ENCODE results near the gene UNC5B.

Gene UNC5B

DNA sequence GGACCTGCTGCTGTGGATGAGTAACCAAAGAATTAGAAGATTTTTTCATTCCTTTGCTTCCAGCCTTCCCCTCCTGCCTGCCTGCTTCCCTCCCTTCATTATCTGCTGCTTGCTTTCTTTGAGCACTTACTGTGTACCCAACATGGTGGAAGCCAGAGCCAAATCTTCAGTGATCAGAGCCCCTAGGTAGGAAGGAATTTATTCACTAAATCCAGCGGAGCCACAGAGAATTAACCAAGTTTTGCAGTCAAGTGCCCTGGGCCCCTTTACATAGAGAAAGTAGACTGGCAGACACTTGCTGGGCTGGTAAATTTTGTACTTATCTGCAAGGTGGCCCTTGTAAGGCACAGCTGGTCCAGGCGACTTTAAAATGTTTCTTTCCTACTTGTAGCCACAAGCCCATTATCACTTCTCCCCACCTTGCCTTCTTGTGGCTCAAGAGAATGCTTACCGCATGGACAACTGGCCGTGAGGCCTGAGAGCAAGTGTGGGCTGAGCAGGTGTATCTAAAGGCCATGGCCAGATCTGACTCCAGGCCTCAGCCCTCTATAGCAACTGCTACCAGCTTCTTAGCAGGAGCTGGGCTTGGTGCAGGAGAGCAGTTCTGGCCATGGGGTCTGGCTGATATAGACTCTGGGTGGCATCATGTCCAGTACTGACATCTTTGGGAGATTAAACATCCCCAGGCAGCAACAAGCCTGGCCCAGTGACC lies 11.1 kb downstream of the UNC5B start:
- no peak for DNase-seq (ENCODE audit: low read depth)

DNA sequence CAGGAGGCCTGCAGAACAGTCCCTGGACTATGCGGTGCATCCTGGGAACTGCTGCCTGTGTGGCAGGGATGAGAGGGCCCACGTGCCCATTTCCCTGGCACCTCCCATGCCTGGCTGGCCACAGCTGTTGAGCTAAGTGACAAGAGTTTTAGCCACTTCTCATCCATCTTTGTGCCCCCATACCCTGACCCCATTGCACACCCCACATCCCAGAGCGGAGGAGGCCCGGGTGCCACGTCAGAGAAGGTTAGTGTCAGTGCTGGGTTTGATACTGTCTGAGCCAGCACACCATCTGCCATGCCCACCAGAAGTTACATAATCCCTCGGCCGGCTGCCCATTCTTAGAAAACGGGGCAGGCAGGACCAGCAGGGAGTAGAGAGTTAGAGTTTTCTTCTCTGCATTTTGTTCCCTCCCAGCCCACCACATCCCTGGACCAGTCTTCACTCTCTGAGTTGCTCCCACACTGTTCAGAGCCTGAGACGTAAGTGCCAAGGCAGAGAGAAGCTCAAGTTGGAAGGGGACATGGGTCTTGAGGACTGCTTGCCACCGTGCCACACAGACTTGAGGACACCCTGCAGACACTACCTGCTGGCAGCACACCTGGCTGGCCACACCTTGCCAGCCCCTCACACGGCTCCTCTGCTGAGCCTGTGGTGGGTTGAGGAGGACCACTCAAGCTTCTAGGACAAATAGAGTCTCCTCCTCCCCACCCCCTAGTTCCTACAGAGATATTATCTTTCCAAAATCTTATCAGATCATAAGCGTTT lies 13.1 kb downstream of the UNC5B start:
- no peak for DNase-seq (ENCODE audit: low read depth)

GRCh38 chr10:71228875-71229675 lies 16.7 kb downstream of the UNC5B start:
- DNase-seq (ENCODE audit: low read depth) = no peak

DNA sequence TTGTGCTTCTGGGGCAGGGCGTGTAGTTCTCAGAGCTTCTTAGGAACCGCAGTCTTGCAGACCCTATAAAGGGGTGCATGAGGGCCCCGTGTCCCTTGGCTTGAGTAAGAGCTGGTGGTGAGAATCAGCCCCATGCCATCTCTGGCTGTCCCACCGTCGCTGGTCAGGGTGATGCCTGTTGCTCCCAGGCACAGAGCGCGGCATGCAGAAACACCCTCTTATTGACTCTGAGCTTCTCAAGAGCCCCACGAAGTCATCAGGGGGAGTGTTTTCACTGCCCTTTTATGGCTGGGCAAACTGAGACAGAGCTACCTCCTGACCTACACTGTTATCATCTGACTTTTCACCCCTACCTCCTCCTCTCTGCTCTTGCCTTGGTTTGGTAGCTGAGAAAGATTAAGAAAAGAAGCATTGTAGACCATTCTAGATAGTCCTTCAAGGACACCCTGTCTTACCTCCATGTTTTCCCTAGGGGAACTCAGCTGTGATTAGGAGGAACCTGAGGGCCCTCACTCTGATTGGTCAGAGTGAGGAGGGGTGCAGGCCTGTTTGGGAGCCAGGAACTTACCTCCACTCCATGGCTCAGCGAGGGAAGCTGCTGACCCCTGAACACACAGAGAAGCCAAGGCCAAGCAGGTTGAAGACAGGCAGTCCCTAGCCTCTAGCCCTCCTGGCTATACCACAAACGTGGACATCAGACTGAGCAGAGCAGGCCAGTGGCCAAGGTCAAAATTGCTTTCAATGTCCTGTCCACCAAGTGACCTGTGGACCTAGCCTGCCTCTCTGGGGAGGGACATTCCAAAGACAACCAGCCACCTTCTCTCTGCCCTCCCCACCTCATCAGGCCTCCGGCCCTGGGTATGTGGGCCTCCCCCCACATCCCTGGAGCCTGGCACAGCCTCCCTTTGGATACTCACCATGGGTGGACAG lies 17.6 kb downstream of the UNC5B start:
- no peak for DNase-seq (ENCODE audit: low read depth)

DNA sequence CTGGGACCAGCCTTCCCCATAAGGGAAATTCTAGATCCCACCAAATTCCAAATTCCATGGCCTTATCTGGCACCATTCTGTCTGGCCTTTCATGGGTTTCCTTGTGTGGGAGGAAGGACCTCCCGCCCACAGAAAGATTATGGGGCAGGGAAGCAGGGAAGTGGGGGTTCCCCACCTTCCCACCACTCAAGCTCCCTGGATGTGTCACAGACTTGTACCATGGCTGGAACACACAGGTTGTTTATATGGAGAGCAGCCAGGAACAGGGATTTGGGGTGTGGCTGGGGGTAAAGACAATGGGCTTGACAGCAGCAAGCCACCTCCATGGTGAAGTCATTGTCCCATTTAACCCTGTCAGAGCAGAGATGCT lies 18.3 kb downstream of the UNC5B start:
- no peak for DNase-seq (ENCODE audit: low read depth)

- DNase-seq (ENCODE audit: low read depth) = no peak
These were observed 18.8 kb downstream of the UNC5B start for GRCh38 chr10:71231206-71231605.

DNA sequence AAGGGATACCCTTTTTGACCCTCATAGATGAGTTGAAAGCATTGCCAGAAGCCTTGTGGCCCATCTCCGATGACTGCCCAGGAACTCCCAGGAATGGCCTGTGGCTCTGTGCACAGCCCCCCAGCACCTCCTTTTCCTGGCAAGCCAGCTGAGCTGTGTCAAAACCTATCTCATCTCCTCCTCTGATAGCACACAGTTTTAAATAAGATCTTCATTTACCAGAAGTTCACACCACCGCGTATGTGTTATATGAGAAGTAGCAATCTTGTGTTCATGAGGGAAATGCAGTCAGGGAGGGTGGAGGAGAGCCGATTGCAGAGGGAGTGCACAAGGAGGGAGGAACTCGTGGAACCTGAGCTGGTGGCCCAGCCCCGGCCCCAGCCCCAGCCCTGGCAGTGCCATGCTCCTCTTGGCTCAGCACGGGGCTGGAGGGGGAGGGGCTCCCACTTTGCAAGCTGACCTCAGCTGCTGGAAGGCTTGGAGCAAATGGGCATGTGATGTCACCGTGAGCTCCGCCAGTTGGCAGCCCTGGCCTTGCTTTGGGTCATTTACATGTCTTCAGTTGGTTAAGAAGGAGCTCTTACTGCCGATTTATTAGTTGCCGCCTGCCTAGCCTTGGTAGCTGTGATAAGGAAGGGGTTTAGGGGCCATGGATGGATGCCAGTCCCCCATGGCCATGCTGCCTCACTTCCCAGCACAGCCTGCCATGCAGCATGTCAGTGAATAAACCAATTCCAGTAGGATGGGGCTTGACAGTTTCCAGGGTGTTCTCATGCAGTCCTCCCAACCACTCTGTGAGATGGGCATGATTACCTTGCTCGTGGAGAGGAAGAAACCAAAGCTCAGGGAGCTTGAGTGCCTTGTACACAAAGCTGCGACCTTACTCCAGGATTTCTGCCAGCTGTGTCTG lies 20.0 kb downstream of the UNC5B start:
- peak; percentile 85 for DNase-seq (ENCODE audit: low read depth)

GRCh38 chr10:71233482-71233892 lies 21.1 kb downstream of the UNC5B start:
- DNase-seq (ENCODE audit: low read depth) = no peak

GRCh38 chr10:71234004-71234894 lies 21.9 kb downstream of the UNC5B start:
- DNase-seq (ENCODE audit: low read depth) = no peak

DNA sequence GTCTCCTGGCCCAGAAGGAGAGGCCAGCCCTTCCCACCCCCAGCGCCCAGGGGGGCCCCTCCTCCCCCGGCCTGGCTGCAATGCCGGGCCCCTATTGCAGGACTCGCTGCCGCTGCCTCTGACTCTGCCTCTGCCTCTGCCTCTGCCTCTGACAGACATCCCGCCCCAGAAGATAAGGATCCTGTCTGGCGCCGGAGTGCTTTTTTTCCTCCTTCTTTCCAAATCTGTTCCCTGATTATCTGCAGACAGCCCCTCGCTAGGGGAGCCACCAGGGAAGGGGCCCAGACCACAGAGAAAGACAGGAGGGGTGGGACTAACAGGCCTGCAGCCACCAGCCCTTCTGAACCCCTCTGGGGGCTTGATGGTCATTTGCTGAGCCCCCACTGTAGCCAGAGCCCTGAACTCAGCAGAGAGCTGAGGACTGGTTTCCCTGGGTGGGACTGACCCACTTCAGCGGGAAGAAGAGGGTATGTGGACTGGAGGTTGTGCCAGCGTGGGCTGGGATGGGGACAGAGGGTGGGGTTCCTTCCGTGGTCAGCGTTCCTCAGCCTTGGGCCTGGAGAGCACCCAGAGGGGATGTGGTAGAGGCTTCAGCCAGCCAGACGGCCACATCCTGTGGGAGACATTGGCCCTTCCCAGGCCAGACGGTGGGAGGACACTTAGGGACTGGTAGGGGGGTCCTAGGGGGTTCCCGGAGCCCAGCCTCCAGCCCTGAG lies 22.8 kb downstream of the UNC5B start:
- DNase-seq (ENCODE audit: low read depth) = peak; percentile 45

DNA sequence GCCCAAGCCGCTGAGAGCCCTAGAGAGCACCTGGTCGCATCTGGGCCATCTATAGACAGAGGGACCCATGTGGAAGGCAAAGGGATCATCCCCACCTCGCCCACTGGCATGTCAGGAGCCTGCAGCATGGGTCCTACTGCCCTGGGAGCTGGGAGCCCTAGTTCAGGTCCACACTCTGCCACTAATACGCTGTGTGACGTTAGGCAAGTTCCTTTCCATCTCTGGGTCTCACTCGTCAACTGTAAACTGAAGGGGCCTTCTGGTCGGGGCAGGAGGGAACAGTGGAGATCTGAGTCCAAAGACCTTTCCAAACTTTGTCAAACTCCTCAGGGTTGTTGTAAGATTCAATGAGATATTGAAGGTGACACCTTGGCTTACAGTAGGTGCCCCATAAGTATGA lies 23.4 kb downstream of the UNC5B start:
- DNase-seq (ENCODE audit: low read depth) = no peak

GRCh38 chr10:71236286-71236685 lies 23.9 kb downstream of the UNC5B start:
- no peak for DNase-seq (ENCODE audit: low read depth)

- no peak for DNase-seq (ENCODE audit: low read depth)
These were observed 24.7 kb downstream of the UNC5B start for GRCh38 chr10:71236822-71237682.

DNA sequence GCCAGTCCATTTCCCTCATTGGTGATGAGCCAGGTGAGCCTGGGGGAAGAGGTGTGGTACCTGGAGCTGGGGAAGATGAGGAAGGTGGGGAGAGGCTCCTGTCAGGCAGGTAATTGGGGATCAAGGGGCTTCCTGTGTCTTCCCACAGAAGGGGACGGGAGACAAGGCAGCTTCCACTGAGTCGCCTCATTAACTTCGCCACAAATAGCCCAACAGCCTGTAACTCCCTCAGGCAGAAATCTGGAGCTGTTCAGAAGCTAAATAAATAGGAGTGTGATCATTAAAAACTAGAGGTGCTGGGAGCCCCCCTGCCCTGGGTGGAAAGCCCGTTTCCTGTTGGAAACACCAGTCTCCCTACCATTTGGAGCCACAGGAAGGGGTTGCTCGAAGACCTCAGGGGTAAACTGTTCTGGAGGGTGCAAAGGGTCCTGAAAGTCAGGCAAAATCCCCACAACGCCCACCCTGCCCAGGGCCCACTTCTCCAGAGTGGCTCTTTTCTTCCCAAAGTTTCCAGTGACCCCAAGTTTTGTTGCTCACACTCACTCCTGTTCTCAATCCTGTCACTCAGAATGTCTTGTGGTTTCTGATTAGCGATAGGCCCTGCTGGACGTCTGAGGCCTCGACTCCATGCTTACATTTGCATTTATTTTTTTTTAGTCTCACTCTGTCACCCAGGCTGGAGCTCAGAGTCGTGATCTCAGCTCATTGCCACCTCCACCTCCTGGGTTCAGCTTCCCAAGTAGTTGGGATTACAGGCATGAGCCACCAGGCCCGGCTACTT lies 25.7 kb downstream of the UNC5B start:
- DNase-seq (ENCODE audit: low read depth) = no peak

- no peak for DNase-seq (ENCODE audit: low read depth)
These were observed 26.3 kb downstream of the UNC5B start for GRCh38 chr10:71238626-71239025.

- no peak for DNase-seq (ENCODE audit: low read depth)
These were observed 27.0 kb downstream of the UNC5B start for GRCh38 chr10:71239131-71239915.

All from fibroblast of gingiva (primary cell).